H9 (cell line): Measurements from ENCODE around the gene PLG. TPM values are rescaled to one million over a fixed set of nuclear protein-coding genes. Genes with fewer than 3 reads are reported as not detected.

Experiments used
- DNase-seq: peaks from one replicate; pipeline ENCODE4 v3.0.0-alpha.2; 2017
- H2AFZ ChIP-seq: one replicate; pipeline ENCODE4 v1.6.1; 2013; ENCODE audit warnings: mild to moderate bottlenecking, low read length, control low read depth, moderate library complexity
- H2AK5ac ChIP-seq: 2 replicates; pipeline ENCODE4 v1.6.1; 2013; ENCODE audit warnings: low read length, control low read depth, mixed read lengths; ENCODE audit not compliant: insufficient read length
- H2BK120ac ChIP-seq: one replicate; pipeline ENCODE4 v1.6.1; 2013; ENCODE audit warnings: low read depth, mild to moderate bottlenecking, low read length, control low read depth, inconsistent platforms; ENCODE audit not compliant: poor library complexity, severe bottlenecking
- H2BK12ac ChIP-seq: 2 replicates; pipeline ENCODE4 v1.6.1; 2013; ENCODE audit warnings: low read length, control low read depth, mixed read lengths, low read depth; ENCODE audit not compliant: insufficient read length
- H2BK15ac ChIP-seq: 2 replicates; pipeline ENCODE4 v1.6.1; 2013; ENCODE audit warnings: low read depth, low read length, control low read depth
- H2BK20ac ChIP-seq: one replicate; pipeline ENCODE4 v1.6.1; 2013; ENCODE audit warnings: low read depth, mild to moderate bottlenecking, low read length, control low read depth, inconsistent platforms; ENCODE audit not compliant: poor library complexity, severe bottlenecking
- H2BK5ac ChIP-seq: 2 replicates; pipeline ENCODE4 v1.6.1; 2013; ENCODE audit warnings: low read length, control low read depth, mixed read lengths; ENCODE audit not compliant: insufficient read length
- H3K14ac ChIP-seq: 2 replicates; pipeline ENCODE4 v1.6.1; 2013; ENCODE audit warnings: low read length, control low read depth; ENCODE audit not compliant: insufficient read depth
- H3K18ac ChIP-seq: 2 replicates; pipeline ENCODE4 v1.6.1; 2013; ENCODE audit warnings: low read depth, mild to moderate bottlenecking, mixed read lengths, low read length, control low read depth; ENCODE audit not compliant: insufficient read length
- H3K23ac ChIP-seq: 2 replicates; pipeline ENCODE4 v1.6.1; 2013; ENCODE audit warnings: low read length, control low read depth, mixed read lengths, low read depth; ENCODE audit not compliant: insufficient read length
- H3K23me2 ChIP-seq: 2 replicates; pipeline ENCODE4 v1.6.1; 2013; ENCODE audit warnings: low read depth, mild to moderate bottlenecking, mixed read lengths, low read length, control low read depth; ENCODE audit not compliant: insufficient read length, poor library complexity, severe bottlenecking
- H3K27ac ChIP-seq: 2 replicates; pipeline ENCODE4 v1.5.1; 2013; ENCODE audit warnings: low read length, control low read depth, mixed read lengths, low read depth; ENCODE audit not compliant: insufficient read length
- H3K27me3 ChIP-seq: 2 replicates; pipeline ENCODE4 v1.6.1; 2013; ENCODE audit warnings: low read length, control low read depth, inconsistent platforms; ENCODE audit not compliant: insufficient read depth
- H3K4ac ChIP-seq: 2 replicates; pipeline ENCODE4 v1.6.1; 2013; ENCODE audit warnings: low read depth, mild to moderate bottlenecking, control low read depth, inconsistent platforms, low read length, moderate library complexity
- H3K4me1 ChIP-seq: 2 replicates; pipeline ENCODE4 v1.6.1; 2013; ENCODE audit warnings: low read length, control low read depth, inconsistent platforms; ENCODE audit not compliant: insufficient read depth
- H3K4me2 ChIP-seq: 2 replicates; pipeline ENCODE4 v1.6.1; 2013; ENCODE audit warnings: low read length, control low read depth, mixed read lengths; ENCODE audit not compliant: insufficient read length, insufficient read depth
- H3K56ac ChIP-seq: 2 replicates; pipeline ENCODE4 v1.6.1; 2013; ENCODE audit warnings: low read depth, mild to moderate bottlenecking, mixed read lengths, low read length, control low read depth; ENCODE audit not compliant: insufficient read length
- H3K79me1 ChIP-seq: 2 replicates; pipeline ENCODE4 v1.6.1; 2013; ENCODE audit warnings: low read depth, mild to moderate bottlenecking, moderate library complexity, low read length, control low read depth, inconsistent platforms; ENCODE audit not compliant: insufficient read depth, poor library complexity, severe bottlenecking
- H3K79me2 ChIP-seq: 2 replicates; pipeline ENCODE4 v1.6.1; 2013; ENCODE audit warnings: low read length, control low read depth, inconsistent platforms; ENCODE audit not compliant: insufficient read depth
- H3K9ac ChIP-seq: 2 replicates; pipeline ENCODE4 v1.6.1; 2013; ENCODE audit warnings: low read length, control low read depth, mixed read lengths; ENCODE audit not compliant: insufficient read length; ENCODE audit errors: extremely low read depth
- H3K9me3 ChIP-seq: one replicate; pipeline ENCODE4 v1.6.1; 2013; ENCODE audit warnings: low read depth, low read length, inconsistent platforms; ENCODE audit not compliant: control insufficient read depth
- H3T11ph ChIP-seq: one replicate; pipeline ENCODE4 v1.6.1; 2013; ENCODE audit warnings: mild to moderate bottlenecking, low read length, control low read depth, inconsistent platforms
- H4K20me1 ChIP-seq: one replicate; pipeline ENCODE4 v1.6.1; 2013; ENCODE audit not compliant: control insufficient read depth, insufficient read length, insufficient read depth
- H4K5ac ChIP-seq: 2 replicates; pipeline ENCODE4 v1.6.1; 2013; ENCODE audit warnings: low read depth, mild to moderate bottlenecking, mixed read lengths, low read length, control low read depth; ENCODE audit not compliant: insufficient read length
- H4K8ac ChIP-seq: replicated peaks from 2 replicates; pipeline ENCODE4 v1.6.1; 2013; ENCODE audit warnings: low read length, control low read depth, mixed read lengths, low read depth; ENCODE audit not compliant: insufficient read length
- H4K91ac ChIP-seq: 2 replicates; pipeline ENCODE4 v1.6.1; 2013; ENCODE audit warnings: low read depth, mild to moderate bottlenecking, moderate library complexity, mixed read lengths, low read length, control low read depth; ENCODE audit not compliant: insufficient read length
- H3K27ac Mint-ChIP-seq, 3 experiments: 2 replicates in 2 of 3; 3 replicates in 1 of 3; pipeline ENCODE4 v1.8.0; 2020 to 2021; ENCODE audit warnings: mixed read lengths in 3 of 3, mild to moderate bottlenecking in 1 of 3, moderate library complexity in 1 of 3
- H3K27me3 Mint-ChIP-seq: 2 replicates; pipeline ENCODE4 v1.8.0; 2021; ENCODE audit warnings: low read depth, mild to moderate bottlenecking, moderate library complexity, mixed read lengths
- H3K36me3 Mint-ChIP-seq, 3 experiments: 2 replicates in 2 of 3; 3 replicates in 1 of 3; pipeline ENCODE4 v1.8.0; 2020 to 2021; ENCODE audit warnings: low read depth in 3 of 3, mixed read lengths in 3 of 3; ENCODE audit not compliant: insufficient read depth in 1 of 3
- H3K4me1 Mint-ChIP-seq, 2 experiments: 2 replicates each; pipeline ENCODE4 v1.8.0; 2020; ENCODE audit warnings: mixed read lengths in 2 of 2
- H3K4me3 Mint-ChIP-seq, 2 experiments: 2 replicates in 1 of 2; 3 replicates in 1 of 2; pipeline ENCODE4 v1.8.0; 2020 to 2021; ENCODE audit warnings: mild to moderate bottlenecking in 2 of 2, mixed read lengths in 2 of 2, moderate library complexity in 1 of 2
- H3K9me3 Mint-ChIP-seq, 2 experiments: 2 replicates in 1 of 2; 3 replicates in 1 of 2; pipeline ENCODE4 v1.8.0; 2020; ENCODE audit warnings: mild to moderate bottlenecking in 2 of 2, mixed read lengths in 2 of 2, moderate library complexity in 1 of 2
- CTCF ChIP-seq: fragments of 200-600 bp; sonication (generic); conservative IDR thresholded peaks from 3 replicates; pipeline ENCODE4 v1.8.0; 2021; ENCODE audit warnings: antibody characterized with exemption, mild to moderate bottlenecking
- WGBS: extraction: QIAGEN DNeasy Blood & Tissue Kit; methylation state at CpG from one replicate; pipeline ENCODE4 v1.1.7; 2013; ENCODE audit warnings: missing lambda C conversion rate, low lambda C conversion rate, mixed read lengths; ENCODE audit not compliant: insufficient read length; ENCODE audit errors: extremely low coverage; 5-methylcytosine and 5-hydroxymethylcytosine counted together
- total RNA-seq: library from RNA; stranded (reverse); gene quantifications from 2 replicates; pipeline ENCODE4 v1.2.1, GENCODE V29; 2021

PLG gene
- total RNA-seq, 1 experiment from 2014 or later: not detected

- H3K79me2 ChIP-seq: no peaks in the 10 kb centered on the region
- H4K8ac ChIP-seq: no peak overlapping the region
- H3K14ac ChIP-seq: no peak overlapping the region
- H3K9me3 Mint-ChIP-seq: peaks cover 4 to 15% of the 10 kb centered on the region in 2 experiments
- no peak overlapping the region for H2AFZ ChIP-seq
- DNase-seq: no peak
- peaks cover 12% of the 10 kb centered on the region for H3K27me3 Mint-ChIP-seq
- H3K18ac ChIP-seq: no peak overlapping the region
- H3K4me1 ChIP-seq: no peaks in the 10 kb centered on the region
- H3K9me3 ChIP-seq: no peaks in the 10 kb centered on the region
- H3K23me2 ChIP-seq: no peaks in the 10 kb centered on the region
- no peak overlapping the region for H2AK5ac ChIP-seq
- H2BK120ac ChIP-seq: no peak overlapping the region
- H3K9ac ChIP-seq: no peak overlapping the region
- no peaks in the 10 kb centered on the region for H4K20me1 ChIP-seq
- H3K27ac ChIP-seq: no peak overlapping the region
- no peak overlapping the region for H2BK15ac ChIP-seq
- no peak overlapping the region for H3K4ac ChIP-seq
- TF ChIP-seq CTCF: no peak
- H3K36me3 Mint-ChIP-seq: peaks cover 7 to 8% (median 8%) of the 10 kb centered on the region in 3 experiments; a peak in 5 of 7 replicates
- no peak overlapping the region for H4K91ac ChIP-seq
- H3K23ac ChIP-seq: no peak overlapping the region
- H3K4me1 Mint-ChIP-seq: peaks cover 3 to 4% of the 10 kb centered on the region in 2 experiments; a peak in 1 of 4 replicates
- no peak overlapping the region for H2BK5ac ChIP-seq
- H3K56ac ChIP-seq: no peak overlapping the region
- H3K79me1 ChIP-seq: no peaks in the 10 kb centered on the region
- WGBS: no CpG with 5 or more reads among the region's 9 CpGs
- H3T11ph ChIP-seq: no peak overlapping the region
- H3K4me2 ChIP-seq: no peak overlapping the region
- H3K27ac Mint-ChIP-seq: peak overlapping the region in 1 of 3 experiments; percentile 21; a peak in 1 of 7 replicates
- no peak overlapping the region for H2BK20ac ChIP-seq
- H2BK12ac ChIP-seq: no peak overlapping the region
- H3K4me3 Mint-ChIP-seq: no peak overlapping the region
- no peaks in the 10 kb centered on the region for H3K27me3 ChIP-seq
- H4K5ac ChIP-seq: no peak overlapping the region
Measured at GRCh38 chr6:160690458-160690857, 11.6 kb upstream of the PLG start.
